Activated naive CD8-positive, alpha-beta T cell treated with anti-CD3 and anti-CD28 coated beads, Interleukin-2, amount 10 ng/mL, durations not matched to agents 7 days and 5 days (primary cell): Measurements from ENCODE around the gene LAMA2. TPM values are rescaled to one million over a fixed set of nuclear protein-coding genes. Genes with fewer than 3 reads are reported as not detected.

Experiments
- ATAC-seq: fragments of 150-1000 bp; cut with Tn5 transposase; one replicate; pipeline ENCODE4 v1.10.0; 2021; ENCODE audit warnings: low read depth, moderate library complexity
- POLR2A ChIA-PET: fragments of 350-600 bp; sonication (Branson Sonifier 250); formaldehyde crosslinking; loops from one replicate; lab custom pipeline; 2021; ENCODE audit warnings: antibody characterized with exemption; lab: Charles Lee
- DNase-seq: peaks from one replicate; pipeline ENCODE4 v3.0.0; 2021
- H3K27ac Mint-ChIP-seq: one replicate; pipeline ENCODE4 v1.8.0; 2022; ENCODE audit warnings: mild to moderate bottlenecking, mixed read lengths
- H3K27me3 Mint-ChIP-seq: one replicate; pipeline ENCODE4 v1.8.0; 2022; ENCODE audit warnings: mild to moderate bottlenecking, moderate library complexity, mixed read lengths
- H3K36me3 Mint-ChIP-seq: one replicate; pipeline ENCODE4 v1.8.0; 2021; ENCODE audit warnings: mild to moderate bottlenecking, mixed read lengths
- H3K4me1 Mint-ChIP-seq: one replicate; pipeline ENCODE4 v1.8.0; 2021; ENCODE audit warnings: mixed read lengths
- H3K4me3 Mint-ChIP-seq: one replicate; pipeline ENCODE4 v1.8.0; 2022; ENCODE audit warnings: mild to moderate bottlenecking, moderate library complexity, mixed read lengths
- H3K9me3 Mint-ChIP-seq: one replicate; pipeline ENCODE4 v1.8.0; 2021; ENCODE audit warnings: mixed read lengths
- total RNA-seq, 2 experiments: library from RNA; stranded (reverse); gene quantifications; one replicate each; pipeline ENCODE4 v1.2.3, GENCODE V29; 2021

Gene LAMA2
- total RNA-seq, 2 experiments from 2014 or later: not detected

DNA sequence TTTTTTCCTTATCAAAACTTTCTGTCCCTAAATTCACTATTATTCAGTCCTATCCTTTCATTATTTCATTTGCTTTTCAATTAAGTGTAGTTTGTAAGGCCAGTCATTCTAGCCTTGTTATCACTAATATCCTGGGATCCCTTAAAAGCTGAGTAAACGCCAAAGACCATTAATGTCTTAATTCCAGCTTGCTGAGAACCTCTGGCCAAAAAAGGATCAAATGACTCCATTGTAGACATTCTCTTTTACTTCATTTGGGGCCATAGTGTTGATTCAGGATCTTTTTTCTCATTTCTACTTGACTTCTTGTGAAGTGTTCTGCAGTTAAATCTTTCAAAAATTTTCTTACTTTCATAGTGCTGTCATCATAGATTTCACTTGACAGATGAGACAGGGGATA, 379.7 kb downstream of the LAMA2 start:
- H3K27ac Mint-ChIP-seq: no peak overlapping the region
- POLR2A ChIA-PET: no interaction called here
- H3K4me3 Mint-ChIP-seq: no peak overlapping the region
- no peaks in the 10 kb centered on the region for H3K4me1 Mint-ChIP-seq
- no peaks in the 10 kb centered on the region for H3K9me3 Mint-ChIP-seq
- H3K36me3 Mint-ChIP-seq: no peaks in the 10 kb centered on the region
- H3K27me3 Mint-ChIP-seq: peaks cover 2% of the 10 kb centered on the region
- no peak for ATAC-seq
- no peak for DNase-seq

DNA sequence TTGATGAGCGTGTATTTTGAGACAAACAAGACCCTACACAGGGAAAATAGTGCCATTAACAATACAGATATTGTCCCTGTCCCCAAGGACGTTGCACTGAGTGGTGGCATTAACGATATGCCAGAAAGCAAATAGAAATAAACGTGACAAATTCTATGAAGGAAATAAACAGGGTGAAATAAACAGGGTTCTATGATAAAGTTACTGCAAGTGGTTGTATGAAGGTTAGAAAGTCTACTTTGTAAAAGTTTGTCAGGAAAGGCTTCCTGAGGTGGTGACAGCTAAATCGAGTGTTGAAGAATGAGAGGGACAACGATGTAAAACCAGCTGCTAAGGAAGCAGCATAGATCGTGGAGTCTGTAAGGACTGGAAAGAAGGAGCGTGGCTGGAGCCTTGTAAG, 380.2 kb downstream of the LAMA2 start:
- Mint-ChIP-seq H3K36me3 (no peaks in the 10 kb centered on the region), H3K4me1 (no peaks in the 10 kb centered on the region), H3K27ac (no peak overlapping the region), H3K27me3 (peaks cover 6% of the 10 kb centered on the region), H3K4me3 (no peak overlapping the region), H3K9me3 (no peaks in the 10 kb centered on the region)
- POLR2A ChIA-PET: no interaction called here
- DNase-seq: no peak
- no peak for ATAC-seq

DNA sequence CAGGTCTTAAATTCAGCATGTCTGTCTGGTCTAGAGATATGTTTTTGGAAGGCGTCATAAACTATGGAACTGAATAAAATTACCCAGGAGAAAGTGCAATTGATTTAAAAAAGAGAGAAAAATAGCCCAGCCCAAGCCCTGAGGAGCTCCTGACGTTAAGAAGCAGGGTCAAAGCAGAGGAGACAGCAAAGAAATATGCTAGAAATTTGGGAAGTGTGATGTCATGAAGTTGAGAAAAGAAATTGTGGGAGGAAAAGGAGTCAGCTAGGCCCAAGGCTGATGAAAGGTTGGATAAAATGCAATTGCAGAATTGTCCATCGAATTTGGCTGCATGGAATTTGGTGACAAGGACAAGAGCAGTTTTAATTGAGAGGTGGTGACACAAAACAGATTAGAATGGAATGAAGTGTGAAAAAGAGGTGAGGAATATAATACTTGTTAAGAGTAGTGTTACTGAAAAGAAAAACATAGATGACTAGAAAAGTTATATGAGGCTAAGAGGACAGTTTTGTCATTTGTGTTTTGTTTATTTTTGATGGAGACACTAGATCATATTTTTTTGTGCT, 381.6 kb downstream of the LAMA2 start:
- no peaks in the 10 kb centered on the region for H3K36me3 Mint-ChIP-seq
- POLR2A ChIA-PET: no interaction called here
- H3K4me1 Mint-ChIP-seq: no peaks in the 10 kb centered on the region
- ATAC-seq (no peak), DNase-seq (no peak)
- H3K27ac Mint-ChIP-seq: no peak overlapping the region
- H3K4me3 Mint-ChIP-seq: no peak overlapping the region
- H3K9me3 Mint-ChIP-seq: no peaks in the 10 kb centered on the region
- peaks cover 12% of the 10 kb centered on the region for H3K27me3 Mint-ChIP-seq

DNA sequence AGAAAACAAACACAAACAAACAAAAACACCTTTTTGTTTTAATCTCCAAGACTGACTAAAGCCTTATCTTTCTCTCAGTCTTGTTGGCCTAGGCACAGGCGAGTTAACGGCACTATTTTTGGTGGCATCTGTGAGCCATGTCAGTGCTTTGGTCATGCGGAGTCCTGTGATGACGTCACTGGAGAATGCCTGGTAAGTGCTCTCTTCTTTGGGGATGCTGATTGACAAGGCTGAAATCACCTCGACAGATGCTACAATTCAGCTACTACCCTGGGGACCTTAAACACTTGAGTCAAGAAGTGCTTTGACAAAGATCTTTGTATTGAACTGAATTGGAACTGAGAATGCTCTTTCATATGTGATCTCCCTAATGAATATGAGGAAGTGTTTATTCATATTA, 384.1 kb downstream of the LAMA2 start:
- Mint-ChIP-seq H3K4me1 (no peaks in the 10 kb centered on the region), H3K4me3 (no peak overlapping the region), H3K9me3 (no peaks in the 10 kb centered on the region), H3K27ac (no peak overlapping the region), H3K27me3 (peaks cover 13% of the 10 kb centered on the region), H3K36me3 (no peaks in the 10 kb centered on the region)
- no peak for DNase-seq
- POLR2A ChIA-PET: no interaction called here
- ATAC-seq: no peak

DNA sequence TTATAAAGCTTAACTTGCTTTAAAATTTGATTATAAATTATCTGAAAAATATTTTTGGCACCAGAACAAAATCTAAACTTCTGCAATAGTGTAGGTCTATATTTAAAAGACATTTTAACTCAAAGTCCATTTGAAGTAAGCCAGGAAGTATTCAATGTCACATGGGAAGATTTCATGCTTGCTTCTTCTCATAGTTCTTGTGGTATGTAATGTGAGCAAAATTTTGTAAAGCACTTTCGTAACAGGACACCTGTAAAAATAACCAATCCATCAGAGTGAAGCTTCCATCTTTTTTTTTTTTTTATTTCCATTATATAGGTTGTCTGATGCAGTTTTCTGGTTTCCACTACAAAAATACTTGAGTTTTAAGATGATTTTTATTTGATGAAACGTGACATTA, 386.1 kb downstream of the LAMA2 start:
- H3K36me3 Mint-ChIP-seq: no peaks in the 10 kb centered on the region
- peaks cover 13% of the 10 kb centered on the region for H3K27me3 Mint-ChIP-seq
- no peak for ATAC-seq
- no peaks in the 10 kb centered on the region for H3K4me1 Mint-ChIP-seq
- no peaks in the 10 kb centered on the region for H3K9me3 Mint-ChIP-seq
- no peak overlapping the region for H3K4me3 Mint-ChIP-seq
- POLR2A ChIA-PET: no interaction called here
- no peak overlapping the region for H3K27ac Mint-ChIP-seq
- DNase-seq: no peak

DNA sequence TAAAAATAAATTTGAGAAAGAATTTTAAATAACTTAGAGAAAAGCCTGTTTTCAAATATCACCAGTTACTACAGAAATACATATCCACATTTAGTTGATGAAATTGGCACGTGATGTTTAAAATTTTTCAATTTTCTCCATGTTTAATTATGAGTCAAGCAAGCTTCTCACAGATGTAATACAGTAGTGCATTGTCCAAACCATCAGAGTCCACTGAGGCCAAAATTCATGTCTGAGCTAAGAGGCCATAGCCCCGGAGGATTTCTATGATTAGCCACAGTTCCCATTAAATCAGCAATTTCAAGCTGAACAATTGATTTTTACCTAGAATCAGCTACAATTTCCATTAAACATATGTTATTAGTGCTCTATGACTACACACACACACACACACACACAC, 387.0 kb downstream of the LAMA2 start:
- ATAC-seq (no peak), DNase-seq (no peak)
- H3K9me3 Mint-ChIP-seq: no peaks in the 10 kb centered on the region
- peaks cover 13% of the 10 kb centered on the region for H3K27me3 Mint-ChIP-seq
- no peaks in the 10 kb centered on the region for H3K4me1 Mint-ChIP-seq
- no peaks in the 10 kb centered on the region for H3K36me3 Mint-ChIP-seq
- no peak overlapping the region for H3K4me3 Mint-ChIP-seq
- H3K27ac Mint-ChIP-seq: no peak overlapping the region
- POLR2A ChIA-PET: no interaction called here

DNA sequence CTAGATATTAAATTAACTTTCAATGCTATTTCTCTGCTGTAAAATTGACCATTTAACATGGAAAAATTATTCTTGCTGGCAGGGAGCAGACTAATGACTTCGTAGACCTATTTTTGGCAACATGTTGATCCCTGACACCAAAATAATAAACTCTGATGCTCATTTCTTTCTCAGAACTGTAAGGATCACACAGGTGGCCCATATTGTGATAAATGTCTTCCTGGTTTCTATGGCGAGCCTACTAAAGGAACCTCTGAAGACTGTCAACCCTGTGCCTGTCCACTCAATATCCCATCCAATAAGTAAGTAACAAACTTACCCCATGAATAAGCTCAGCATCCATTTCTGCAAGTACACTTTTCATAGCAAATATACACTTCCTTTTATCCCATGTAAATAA, 387.5 kb downstream of the LAMA2 start:
- H3K9me3 Mint-ChIP-seq: no peaks in the 10 kb centered on the region

DNA sequence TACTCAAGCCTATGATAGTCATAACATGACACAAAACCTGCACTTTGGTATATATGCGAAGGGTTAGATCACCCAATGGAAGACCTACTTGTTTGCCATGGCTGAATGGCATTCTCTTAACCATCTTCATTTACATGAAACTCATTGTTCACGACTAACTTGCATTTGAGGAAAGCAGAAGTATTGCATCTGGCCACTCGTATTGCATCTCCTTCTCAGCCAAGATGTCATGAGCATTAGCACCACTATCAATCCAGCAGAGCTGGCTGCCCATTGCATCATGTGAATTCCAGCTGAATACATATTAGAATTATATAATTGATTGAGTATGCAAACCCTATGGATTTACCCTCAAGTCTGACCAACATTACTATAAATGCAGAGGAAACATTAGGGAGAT, 390.2 kb downstream of the LAMA2 start:
- H3K27me3 Mint-ChIP-seq: peaks cover 13% of the 10 kb centered on the region
- no peak for DNase-seq
- no peak overlapping the region for H3K27ac Mint-ChIP-seq
- H3K9me3 Mint-ChIP-seq: no peaks in the 10 kb centered on the region
- POLR2A ChIA-PET: no interaction called here
- H3K36me3 Mint-ChIP-seq: no peaks in the 10 kb centered on the region
- H3K4me3 Mint-ChIP-seq: no peak overlapping the region
- no peak for ATAC-seq
- H3K4me1 Mint-ChIP-seq: no peaks in the 10 kb centered on the region

More for the DNA sequence above, 387.5 kb downstream of the LAMA2 start:
- no peak for DNase-seq
- no peaks in the 10 kb centered on the region for H3K36me3 Mint-ChIP-seq
- no peak for ATAC-seq
- POLR2A ChIA-PET: no interaction called here
- peaks cover 13% of the 10 kb centered on the region for H3K27me3 Mint-ChIP-seq
- no peak overlapping the region for H3K4me3 Mint-ChIP-seq
- H3K4me1 Mint-ChIP-seq: no peaks in the 10 kb centered on the region
- no peak overlapping the region for H3K27ac Mint-ChIP-seq

DNA sequence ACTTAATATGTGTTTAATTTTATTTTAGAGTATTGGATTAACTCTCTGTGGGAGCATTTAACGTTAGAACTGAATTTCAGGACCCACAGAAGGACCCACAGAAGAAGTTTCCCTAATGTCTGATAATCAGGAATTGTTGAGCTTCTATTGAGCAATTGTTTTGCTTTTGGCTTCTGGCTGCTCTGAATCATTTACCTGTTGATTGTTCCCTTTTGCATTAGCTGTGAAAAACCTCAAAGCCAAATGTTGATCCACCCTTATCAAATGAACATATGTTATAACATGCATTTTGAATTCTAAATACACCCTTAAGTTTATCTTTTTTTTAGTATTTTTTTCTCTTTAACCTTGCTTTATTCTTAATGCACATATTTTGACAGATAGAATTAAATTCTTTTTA, 393.5 kb downstream of the LAMA2 start:
- no peaks in the 10 kb centered on the region for H3K36me3 Mint-ChIP-seq

DNA sequence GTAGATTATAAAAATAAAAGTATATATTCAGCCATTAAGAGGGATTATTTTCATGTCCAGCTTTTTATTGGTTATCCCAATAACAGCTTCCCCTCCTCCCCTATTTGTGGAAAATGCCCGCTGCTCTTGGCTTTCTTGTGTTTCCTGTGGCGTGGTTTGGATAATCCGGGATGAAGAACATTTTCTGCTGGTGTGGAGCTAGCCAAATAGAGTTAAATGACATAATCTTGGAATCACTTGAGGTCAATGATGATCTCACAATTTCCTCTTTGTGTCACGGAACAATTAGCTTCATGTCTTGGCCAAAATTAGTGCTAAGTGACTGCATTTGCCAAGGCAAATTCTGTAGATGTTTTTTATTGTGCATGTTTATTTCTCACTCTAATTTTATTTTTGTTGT, 394.0 kb downstream of the LAMA2 start:
- peaks cover 12% of the 10 kb centered on the region for H3K4me1 Mint-ChIP-seq
- H3K36me3 Mint-ChIP-seq: no peaks in the 10 kb centered on the region
- H3K27ac Mint-ChIP-seq: no peak overlapping the region
- peaks cover 7% of the 10 kb centered on the region for H3K27me3 Mint-ChIP-seq
- no peaks in the 10 kb centered on the region for H3K9me3 Mint-ChIP-seq
- DNase-seq: no peak
- no peak for ATAC-seq
- POLR2A ChIA-PET: no interaction called here
- H3K4me3 Mint-ChIP-seq: no peak overlapping the region

More for the DNA sequence above, 393.5 kb downstream of the LAMA2 start:
- Mint-ChIP-seq H3K4me3 (no peak overlapping the region), H3K4me1 (peaks cover 12% of the 10 kb centered on the region), H3K27ac (no peak overlapping the region), H3K27me3 (peaks cover 4% of the 10 kb centered on the region), H3K9me3 (no peaks in the 10 kb centered on the region)
- POLR2A ChIA-PET: no interaction called here
- DNase-seq (no peak), ATAC-seq (no peak)

DNA sequence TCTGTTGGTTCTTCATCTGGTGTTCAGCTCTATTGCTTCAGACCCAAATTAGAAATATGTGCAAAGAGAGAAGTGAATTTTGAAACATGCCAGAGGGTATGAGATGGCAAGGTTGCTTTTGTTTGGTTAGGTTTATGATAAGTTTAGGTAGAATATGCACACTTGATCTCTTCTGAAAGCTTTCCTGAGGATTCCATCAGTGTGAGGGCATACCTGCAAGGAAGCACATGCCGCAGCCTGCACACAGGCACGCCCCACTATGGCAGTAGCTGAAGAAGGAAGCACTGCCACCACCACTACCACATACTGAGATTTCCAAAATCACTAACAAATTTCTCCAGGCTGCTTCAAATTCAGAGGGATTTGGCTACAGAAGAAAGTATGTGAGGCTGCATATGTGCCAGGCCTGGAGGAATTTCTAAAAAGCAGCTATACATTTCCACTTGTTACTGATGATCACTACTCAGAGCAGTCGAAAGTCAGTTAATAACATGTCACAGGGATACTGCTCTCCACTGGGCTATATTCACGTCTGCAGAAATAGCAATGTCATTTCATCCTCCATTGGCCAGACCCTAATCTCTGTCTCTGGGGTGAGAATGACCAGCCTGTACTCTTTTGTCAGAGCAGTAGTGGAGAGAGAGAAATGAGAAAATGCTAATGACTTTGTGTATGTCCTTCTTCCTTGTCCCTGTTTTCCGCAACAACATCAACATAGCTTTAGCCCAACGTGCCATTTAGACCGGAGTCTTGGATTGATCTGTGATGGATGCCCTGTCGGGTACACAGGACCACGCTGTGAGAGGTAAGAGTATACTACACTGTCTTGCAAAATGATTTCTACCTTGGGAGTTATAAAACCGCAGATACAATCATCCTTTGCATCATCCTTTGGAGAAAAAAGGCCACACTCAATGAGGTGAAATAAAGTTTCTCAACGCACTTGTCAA, 396.7 kb downstream of the LAMA2 start:
- peaks cover 12% of the 10 kb centered on the region for H3K4me1 Mint-ChIP-seq
- H3K4me3 Mint-ChIP-seq: no peak overlapping the region
- POLR2A ChIA-PET: no interaction called here
- no peak overlapping the region for H3K27ac Mint-ChIP-seq
- peaks cover 9% of the 10 kb centered on the region for H3K27me3 Mint-ChIP-seq
- ATAC-seq (no peak), DNase-seq (no peak)
- H3K36me3 Mint-ChIP-seq: no peaks in the 10 kb centered on the region
- no peaks in the 10 kb centered on the region for H3K9me3 Mint-ChIP-seq

DNA sequence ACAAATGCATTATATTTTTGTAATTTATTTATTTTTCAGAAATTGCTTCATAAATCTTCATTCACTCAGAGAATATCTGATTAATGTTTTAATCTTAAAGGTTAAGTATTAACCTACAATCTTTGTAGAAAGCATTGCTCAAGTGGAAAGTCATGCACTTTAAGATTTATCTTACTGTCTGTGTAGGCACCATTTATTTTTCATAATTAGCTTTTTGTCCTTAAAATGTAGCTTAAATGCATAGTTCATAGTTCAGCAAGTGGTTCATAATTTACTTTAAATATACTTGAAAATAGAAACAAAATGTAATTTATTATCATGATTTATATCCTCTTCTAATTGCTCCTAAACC, 397.3 kb downstream of the LAMA2 start:
- Mint-ChIP-seq H3K27ac (no peak overlapping the region), H3K27me3 (peaks cover 9% of the 10 kb centered on the region), H3K36me3 (no peaks in the 10 kb centered on the region), H3K4me1 (peaks cover 12% of the 10 kb centered on the region), H3K4me3 (no peak overlapping the region), H3K9me3 (no peaks in the 10 kb centered on the region)
- ATAC-seq (no peak), DNase-seq (no peak)
- POLR2A ChIA-PET: no interaction called here

DNA sequence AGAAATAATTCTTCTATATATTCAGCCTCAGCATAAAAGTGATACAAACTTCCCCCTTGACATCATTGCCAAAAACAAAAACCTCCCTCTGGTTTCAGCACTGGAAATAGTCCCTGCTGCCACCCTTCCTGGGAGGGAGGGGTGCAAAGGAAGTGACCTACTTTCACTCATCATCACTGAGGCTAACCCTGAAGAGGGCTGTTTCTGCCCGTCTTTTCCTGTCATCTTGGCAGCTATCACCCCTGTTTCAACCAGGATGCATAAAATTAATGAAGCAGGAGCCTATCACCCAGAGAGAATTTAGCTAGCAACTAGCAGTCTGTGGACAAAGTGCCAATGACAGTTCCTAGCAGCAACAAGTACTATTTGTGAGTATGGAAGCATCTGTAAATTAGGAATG, 397.8 kb downstream of the LAMA2 start:
- Mint-ChIP-seq H3K36me3 (no peaks in the 10 kb centered on the region), H3K4me1 (peaks cover 12% of the 10 kb centered on the region), H3K27ac (no peak overlapping the region), H3K9me3 (no peaks in the 10 kb centered on the region), H3K27me3 (peaks cover 9% of the 10 kb centered on the region), H3K4me3 (no peak overlapping the region)
- POLR2A ChIA-PET: no interaction called here
- ATAC-seq (peak; percentile 84), DNase-seq (no peak)

DNA sequence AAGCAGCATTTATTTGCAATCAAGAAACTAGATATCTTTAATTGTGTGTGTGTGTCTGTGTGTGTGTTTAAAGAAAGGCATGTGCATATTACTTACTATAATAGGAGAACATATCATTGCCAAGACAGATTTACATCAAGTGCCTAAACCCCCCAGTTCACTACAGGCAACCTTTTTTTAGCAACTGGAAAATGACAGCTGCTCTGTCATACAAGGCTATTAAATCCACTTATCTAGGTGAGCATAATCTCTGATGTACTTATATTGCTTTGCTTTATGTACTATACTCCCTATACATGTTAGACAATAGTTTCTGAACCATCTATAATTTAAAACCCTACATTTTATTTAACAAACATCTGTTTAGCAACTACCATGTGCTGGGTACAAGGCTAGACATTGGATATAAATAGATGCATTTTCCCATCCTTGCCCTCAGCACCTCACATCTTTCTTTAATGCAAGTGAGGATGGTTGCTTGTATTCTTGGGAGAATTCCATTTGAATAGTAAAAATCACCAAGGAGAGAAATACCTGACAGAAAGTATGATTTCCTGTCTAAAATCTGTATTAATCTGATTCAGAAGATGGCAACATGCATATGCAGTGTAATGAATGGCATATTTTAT, 398.3 kb downstream of the LAMA2 start:
- H3K4me3 Mint-ChIP-seq: no peak overlapping the region
- DNase-seq (no peak), ATAC-seq (no peak)
- no peaks in the 10 kb centered on the region for H3K36me3 Mint-ChIP-seq
- no peaks in the 10 kb centered on the region for H3K9me3 Mint-ChIP-seq
- peaks cover 11% of the 10 kb centered on the region for H3K27me3 Mint-ChIP-seq
- POLR2A ChIA-PET: no interaction called here
- H3K27ac Mint-ChIP-seq: no peak overlapping the region
- peaks cover 12% of the 10 kb centered on the region for H3K4me1 Mint-ChIP-seq
